ENCODE data around the gene SLC25A21.
"Not testable (repeated sequence)": the region's sequence is repeated elsewhere in the genome, so short reads cannot be mapped to it uniquely, and the experiment has no call there.

SLC25A21 gene

DNA sequence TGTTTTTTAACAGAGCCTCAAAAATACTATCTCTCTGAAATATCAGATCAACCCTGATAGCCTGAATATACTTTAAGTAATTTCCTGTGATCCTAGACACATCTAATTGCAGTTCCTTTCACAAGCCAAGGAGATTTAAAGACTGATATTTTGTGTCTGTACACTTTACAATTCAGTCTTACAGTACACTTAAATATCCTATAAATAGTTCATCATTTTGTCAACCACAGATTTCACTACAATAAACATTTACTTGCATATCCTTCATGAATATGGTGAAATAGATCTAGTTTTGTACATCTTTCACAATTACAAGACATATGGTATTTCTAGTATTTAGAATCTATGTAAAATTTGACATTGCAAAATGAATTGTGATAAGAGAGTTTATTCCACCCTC, 349.7 kb downstream of the SLC25A21 start:
- DNase-seq (ENCODE audit: low read depth), result no peak

DNA sequence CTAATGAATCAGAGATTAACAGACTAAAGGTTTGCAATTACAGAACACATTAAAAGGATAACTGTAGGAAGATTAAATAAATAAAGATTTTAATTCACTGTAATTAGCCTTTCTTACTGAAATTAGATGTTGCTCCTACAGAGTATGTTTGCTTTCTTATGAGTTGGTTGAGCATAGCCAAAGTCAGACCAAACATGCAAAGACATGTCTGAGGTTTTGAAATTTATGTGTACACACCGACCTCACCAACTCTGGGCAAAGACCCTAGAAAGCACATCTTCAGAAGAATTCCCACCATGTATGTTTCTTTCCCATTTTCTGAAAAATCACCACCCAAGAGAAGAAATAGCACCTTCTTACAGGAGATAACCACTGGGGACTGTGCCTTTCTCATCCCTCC, 351.5 kb downstream of the SLC25A21 start:
- DNase-seq (ENCODE audit: low read depth), result no peak

DNA sequence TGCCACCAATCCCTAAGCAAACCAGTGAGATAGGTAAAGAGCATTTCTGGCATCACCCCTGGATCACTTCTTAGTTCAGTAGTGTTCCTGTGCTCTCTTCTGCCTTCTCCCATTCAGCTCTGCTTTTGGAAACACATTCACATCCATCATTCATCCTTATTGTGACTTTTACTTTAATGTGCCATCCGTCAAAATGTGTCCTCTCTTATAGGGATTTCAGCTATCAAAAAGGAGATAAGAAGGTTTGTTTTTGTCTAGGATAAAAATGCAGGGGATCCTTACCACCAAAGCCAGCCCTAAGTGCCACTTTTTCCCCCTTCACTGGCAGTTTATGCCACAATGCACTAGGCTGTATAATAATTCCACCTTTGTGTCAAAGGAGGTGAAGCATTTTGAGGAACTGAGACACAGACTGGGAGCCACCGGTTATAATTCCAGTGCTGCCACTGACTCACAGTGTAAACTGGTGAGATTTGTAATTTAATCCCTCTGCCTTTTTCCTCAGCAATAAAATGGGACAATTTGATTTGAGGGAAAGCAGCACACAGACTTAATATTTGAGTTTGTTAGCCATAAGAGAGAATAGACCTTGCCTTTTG, 352.2 kb downstream of the SLC25A21 start:
- no peak for DNase-seq (ENCODE audit: low read depth)

DNA sequence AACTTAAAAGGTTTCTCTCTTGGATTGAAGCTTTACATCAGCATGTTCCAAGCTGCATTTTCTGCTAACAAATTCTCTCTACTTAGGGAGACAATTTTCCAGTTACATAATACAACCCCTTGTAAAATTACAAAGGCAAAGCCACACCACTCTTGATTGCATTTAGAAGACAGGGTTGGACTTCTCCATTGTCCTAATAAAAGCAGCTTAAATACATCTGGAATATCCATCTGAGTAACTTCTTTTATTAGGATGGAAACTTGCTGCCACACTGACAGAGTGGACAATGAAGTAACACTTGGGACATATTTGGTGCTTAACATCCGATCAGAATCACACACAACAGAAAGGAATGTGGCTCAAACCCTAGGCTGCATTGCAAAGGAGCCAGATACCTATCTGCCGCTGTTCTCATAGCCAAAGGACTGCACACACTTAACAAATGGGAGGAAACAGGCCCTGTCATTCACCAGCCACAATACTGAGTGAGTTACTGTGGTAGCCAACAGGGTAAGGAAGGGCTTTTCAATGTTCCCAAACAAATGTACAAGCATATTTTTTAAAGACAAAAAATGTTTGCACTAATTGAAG, 353.5 kb downstream of the SLC25A21 start:
- DNase-seq (ENCODE audit: low read depth), result no peak

DNA sequence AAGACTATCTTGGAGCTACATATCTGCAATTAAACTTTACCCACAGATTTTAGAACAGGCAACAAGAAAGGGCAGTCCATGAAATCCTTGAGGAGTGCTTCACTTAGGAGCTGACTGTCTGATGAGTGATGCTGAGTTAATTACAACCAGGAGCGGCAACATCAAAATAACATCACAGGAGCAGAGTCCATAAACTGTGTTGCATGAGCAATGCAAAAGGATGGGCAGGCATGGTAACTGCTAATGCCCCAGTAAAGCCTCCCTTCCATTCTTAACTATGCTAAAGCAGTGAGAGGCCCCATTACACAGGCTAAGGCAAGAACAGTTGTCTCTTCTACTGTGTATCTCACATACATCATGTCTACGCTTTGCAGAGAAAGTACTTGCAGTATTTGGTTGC, 354.2 kb downstream of the SLC25A21 start:
- DNase-seq (ENCODE audit: low read depth), result no peak

DNA sequence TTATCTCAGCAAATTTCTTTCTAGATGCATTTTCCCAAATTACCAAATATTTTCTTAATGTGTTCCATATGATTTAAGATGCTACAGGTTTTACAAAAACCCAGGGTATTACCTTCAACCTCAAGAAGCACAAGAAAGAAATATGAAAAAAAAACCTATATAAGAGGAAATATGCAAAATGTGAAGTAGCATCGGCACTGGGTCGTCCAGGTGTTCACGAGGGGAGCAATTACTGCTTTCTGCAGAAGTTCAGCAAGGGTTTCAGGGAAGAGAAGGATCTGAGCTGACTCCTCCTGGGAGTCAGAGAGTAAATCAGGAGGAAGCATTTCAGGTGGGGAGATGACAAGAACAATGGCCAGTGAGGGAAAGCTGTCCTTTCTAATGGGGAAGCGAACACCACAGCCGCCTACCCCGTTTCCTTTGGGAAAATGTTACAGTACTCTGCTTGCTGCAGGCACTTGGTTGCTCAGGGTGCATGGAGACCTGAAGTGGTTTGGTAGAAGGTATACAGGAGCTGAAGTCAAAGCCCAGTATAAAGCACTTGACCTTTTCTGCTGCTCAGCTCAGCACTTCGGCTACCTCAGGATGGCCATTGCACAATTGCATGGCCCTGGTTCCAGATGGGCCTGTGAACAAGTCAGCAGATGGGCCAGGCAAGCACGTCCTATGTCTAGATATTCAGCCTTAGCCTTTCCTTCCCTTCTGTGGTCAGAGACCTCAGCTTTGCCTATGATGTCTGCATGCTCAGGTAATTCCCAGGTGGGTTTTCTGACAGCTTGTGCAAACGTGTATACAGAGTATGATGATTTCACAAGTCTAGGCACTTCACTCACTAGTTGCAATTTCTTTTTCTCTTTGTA, 355.1 kb downstream of the SLC25A21 start:
- no peak for DNase-seq (ENCODE audit: low read depth)

DNA sequence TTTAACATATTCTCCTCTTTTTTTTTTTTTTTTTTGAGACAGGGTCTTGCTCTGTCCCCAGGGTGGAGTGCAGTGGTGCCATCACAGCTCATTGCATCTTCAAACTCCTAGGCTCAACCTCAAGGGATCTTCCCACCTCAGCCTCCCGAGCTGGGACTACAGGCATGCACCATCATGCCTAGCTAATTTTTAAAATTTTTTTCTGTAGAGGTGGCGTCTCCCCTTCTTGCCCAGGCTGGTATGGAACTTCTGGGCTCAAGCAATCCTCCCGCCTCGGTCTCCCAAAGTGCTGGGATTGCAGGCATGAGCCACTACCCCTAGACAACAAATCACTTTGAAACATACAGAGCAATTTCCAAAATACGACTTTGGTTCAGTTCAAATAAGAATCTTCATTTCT, 355.9 kb downstream of the SLC25A21 start:
- no peak for DNase-seq (ENCODE audit: low read depth)

DNA sequence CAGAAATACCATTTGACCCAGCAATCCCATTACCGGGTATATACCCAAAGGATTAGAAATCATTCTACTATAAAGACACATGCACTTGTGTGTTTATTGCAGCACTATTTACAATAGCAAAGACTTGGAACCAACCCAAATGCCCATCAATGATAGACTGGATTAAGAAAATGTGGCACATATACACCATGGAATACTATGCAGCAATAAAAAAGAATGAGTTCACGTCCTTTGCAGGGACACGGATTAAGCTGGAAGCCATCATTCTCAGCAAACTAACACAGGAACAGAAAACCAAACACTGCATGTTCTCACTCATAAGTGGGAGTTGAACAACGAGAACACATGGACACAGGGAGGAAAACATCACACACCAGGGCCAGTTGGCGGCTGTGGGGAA, 357.6 kb downstream of the SLC25A21 start:
- not testable (repeated sequence) for DNase-seq (ENCODE audit: low read depth)

DNA sequence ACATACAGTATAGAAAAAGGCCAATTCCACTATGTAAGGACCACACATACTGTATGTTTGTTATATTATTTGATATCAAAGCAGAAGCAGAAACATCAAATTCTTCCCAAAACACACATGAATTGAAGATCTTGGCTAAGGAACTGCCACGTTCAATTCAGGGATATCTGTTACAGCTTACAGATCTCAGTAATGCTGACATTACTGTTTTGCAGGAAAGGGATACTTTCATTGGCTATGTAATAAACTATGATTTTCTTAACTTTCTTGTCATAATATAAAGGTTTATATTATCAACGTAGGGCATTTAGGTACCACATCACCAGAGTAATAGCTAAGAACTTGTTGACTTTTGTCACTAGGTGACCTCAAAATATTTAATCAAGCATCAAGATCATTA, 362.2 kb downstream of the SLC25A21 start:
- DNase-seq (ENCODE audit: low read depth), result no peak

DNA sequence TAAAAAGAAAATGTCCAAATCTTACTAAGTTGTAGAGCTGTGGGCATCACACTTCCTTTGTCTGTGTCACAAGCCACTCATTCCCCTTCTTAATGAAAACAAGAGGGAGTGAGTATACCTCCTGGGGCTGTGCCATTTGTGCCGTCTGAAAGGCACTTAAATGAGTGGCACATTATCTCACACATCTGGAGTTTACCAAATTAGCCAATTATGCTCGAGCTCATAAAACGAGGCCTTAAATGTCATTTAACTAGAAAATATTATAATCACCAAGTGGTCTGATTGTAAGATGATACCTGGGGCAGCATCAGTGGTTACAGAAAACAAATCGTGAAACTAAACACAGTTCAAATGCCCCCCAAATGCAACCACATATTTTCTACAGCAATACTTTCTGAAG, 364.7 kb downstream of the SLC25A21 start:
- no peak for DNase-seq (ENCODE audit: low read depth)

DNA sequence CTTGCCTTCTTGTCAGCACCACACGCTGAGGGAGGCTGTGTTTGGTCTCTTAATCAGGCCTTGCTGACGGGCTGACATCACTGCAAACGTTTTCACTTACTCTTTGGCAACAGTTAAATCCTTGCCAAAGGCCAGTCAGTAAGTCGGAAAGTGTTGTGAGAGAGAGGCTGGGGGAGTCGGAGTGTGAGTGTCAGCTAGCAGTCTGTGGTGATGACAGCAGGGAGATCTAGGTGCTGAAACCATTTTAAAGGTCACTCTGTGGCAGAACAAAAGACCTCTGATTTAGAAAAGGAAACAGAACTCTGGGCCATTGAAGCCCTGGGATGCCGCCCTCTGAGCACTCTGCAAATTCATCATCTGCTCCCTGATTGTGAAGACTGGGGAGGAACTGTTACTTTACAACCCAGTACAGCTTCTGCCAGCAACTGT, 367.3 kb downstream of the SLC25A21 start:
- no peak for DNase-seq (ENCODE audit: low read depth)

DNA sequence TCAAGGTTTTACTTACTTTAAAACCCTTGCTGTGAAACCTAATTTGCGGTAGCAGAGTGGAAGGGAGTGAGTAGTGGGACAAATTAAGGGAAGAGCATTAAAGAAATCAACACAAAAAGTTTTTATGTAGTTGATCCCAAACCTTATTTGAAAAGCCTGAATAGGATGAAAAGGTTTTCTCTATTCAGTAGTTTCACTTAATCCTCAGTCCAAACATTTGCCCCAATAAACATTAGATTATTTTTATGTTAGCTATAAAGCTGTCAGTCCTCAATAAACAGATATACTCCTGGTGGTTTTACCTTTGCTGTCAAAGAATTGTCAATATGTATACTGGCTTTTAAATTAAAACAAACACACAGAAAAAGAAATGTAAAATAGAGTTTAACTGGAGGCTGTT, 374.8 kb downstream of the SLC25A21 start:
- no peak for DNase-seq (ENCODE audit: low read depth)

DNA sequence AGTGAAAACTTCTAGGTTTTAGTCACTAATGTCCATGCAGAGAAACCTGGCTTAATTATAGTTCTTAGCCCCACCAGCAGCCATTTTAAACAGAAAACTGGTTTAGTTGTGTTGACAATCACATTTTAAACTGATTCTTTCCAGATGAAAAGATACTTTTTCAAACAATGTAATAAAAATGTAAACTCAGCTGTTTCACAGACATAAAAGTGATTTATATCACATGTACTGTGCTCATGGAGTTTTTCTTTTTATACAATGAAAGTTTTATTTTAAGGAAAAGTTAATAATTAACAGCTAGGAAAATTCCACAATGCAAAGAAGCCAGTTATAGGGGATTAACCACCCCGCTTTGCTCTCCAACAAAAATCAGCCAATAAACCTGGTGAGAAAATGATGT, 381.0 kb downstream of the SLC25A21 start:
- DNase-seq (ENCODE audit: low read depth), result no peak

DNA sequence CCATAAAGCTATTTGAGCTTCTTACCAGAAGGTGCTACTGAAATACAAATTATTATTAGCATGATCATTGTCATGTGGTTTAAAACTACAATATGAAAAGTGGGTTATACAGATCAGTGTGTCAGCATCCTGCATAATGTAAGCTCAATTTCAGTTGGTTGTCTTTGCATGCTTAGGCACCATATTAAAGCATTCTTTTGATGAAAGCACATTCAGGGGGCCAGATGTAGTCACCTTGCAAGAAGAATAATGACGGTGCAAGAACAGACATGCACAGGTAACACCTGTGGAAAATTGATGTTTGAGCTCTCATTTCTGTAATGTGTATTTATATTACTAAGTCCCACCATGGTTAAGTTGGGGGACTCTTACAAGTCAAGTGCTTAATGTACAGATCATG, 386.9 kb downstream of the SLC25A21 start:
- DNase-seq (ENCODE audit: low read depth), result no peak

DNA sequence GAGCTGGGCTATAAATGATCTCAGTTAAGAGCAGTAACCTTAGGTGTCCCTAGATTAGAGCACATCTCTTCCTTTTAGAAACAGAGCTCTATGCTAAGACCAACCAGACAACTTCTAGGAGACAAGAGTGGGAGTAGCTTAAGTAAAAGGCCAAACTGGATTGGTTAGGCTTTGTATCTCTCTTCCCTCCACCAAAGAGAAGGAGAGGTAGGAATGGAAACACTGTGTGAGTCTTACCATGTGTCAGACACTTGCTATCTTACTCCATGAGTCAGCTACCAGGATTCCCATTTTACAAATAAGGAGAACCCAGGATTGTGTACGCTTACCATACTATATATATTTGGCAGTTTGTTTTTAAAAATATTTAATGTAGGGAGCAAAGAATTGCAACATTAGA, 387.9 kb downstream of the SLC25A21 start:
- DNase-seq (ENCODE audit: low read depth), result no peak

DNA sequence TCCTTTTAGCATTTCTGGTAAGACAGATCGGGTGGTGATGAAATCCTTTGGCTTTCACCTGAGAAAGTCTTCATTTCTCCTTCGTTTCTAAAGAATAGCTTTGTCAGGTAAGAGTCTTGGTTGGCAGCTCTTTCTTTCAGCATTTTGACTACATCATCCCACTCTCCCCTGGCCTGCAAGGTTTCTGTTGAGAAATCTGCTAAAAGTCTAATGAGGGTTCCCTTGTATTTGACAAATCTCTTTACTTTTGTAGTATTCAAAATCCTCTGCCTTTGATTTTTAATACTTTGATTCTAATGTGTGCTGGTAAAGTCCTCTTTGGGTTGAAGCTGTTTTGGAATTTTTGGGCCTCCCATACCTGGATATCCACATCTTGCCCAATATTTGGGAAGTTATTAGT, 390.5 kb downstream of the SLC25A21 start:
- no peak for DNase-seq (ENCODE audit: low read depth)

DNA sequence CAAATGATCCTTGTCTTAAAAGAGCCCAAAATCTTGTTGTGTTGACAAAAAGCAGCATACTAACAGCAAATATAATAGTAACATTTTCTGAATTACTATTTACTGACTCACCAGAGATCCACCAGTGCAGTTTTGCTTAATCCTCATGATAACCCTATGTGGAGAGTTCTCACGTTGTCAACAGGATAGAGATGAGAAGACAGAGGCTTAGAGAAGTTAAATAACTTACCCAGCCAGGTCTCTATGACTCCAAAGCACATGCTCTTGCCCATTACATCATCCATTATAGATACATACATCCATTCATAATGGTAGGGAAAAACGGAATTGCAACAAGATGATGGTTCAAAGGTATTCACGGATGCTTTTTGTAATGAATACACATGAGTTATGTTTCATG, 398.8 kb downstream of the SLC25A21 start:
- no peak for DNase-seq (ENCODE audit: low read depth)

DNA sequence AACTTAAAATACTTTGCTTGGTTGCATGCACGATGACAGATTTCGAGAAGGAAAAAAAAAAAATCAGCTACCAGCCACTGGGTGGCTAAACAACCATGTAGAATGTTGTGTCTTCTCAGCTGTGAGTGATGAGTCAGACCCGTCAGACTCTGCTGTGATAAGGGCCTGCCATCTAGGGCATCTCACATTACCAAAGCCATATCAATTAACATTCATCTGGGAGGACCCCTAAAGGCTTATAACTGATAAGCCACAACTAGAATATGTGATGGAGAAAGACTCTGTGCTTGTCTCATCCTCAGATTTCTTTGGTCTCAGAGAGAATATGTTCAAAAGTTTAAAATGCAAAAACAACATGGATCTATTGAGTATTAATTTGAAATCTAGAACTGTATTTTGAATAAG, 399.3 kb downstream of the SLC25A21 start:
- no peak for DNase-seq (ENCODE audit: low read depth)

DNA sequence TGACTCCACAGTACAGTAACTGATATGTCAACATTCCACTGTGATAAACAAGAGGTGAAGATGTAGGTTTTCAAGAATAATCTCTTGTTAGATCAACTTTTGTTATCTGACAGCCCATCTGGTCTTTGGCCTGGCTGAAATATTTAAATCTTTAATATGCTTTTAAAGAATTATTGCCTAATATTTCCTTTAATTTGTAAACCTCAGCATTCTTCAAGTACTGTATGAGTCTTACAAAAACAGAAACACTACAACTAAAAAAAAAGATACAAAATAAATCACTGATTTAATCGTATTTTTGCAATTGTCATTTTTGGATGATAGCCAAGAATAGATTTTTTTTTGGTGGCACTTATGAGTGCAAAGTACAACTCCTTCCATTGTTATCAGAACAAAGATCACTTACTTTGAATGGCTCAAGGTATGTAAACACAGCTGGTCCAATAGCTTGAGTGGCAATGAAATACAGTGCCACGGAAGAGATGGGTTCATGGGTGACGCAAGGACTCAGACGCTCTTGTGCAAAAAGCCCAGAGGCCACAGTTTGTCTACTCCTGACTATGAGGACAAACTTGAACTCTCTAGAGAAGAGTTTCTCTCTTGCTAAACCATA, 401.3 kb downstream of the SLC25A21 start:
- DNase-seq (ENCODE audit: low read depth), result no peak

DNA sequence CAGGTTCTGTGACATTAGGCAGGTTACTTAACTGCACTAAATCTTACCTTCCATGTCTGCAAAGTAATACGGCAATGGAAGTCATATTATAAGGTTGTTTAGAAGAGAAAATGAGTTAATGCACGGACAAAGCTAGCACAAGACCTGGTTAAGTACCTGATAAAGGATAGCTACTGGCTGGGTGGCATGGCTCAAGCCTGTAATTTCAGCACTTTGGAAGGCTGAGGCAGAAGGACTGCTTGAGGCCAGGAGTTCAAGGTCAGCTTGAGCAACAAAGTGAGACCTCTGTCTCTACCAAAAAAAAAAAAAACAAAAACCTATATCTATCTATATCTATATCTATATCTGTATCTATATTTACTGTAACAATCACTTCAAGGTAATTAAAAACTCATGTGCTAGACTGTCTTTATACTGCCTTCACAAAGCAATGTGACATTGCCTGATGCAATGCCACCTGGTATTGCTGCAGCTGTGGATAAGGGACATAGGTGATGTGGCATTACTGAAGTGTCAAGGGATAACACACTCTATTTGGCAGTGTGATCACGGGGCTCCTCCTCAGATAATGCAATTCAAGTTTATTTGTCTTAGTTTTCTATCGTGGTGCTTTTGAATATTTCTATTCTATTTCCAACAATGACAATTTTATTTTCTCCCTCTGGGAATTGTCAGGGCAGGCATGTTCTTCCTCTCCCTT, 403.6 kb downstream of the SLC25A21 start:
- no peak for DNase-seq (ENCODE audit: low read depth)

DNA sequence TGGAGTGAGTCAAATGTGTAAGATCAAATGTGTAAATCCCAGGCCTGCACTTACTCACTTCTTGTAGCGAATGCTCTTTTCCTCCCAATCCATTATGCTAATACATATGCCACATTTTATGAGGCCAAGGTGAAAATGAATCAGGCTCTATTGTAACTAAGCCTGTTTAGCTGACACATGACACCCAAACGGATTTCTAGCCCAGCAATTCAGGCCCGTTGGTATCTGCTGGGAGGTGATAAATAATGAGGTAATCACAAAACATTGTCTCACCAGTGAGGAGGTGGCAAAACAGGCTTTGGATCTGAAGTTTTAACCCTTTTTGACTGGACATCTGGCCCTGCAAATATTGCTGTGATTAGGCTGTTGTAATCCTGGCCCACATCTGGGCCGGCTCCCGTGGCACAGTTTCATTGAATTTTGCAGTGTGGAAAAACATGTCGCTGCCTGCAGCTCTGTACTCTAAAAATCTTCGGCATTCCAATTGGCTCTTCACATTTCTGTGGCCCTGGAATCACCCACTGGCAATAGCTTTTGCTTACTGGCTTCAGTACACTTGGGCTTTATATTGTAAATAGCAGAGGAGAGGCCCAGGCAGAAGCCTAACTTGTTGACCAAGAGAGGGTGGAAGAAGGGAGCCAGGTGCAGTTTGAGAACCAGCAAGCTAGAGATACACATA, 404.7 kb downstream of the SLC25A21 start:
- DNase-seq (ENCODE audit: low read depth), result no peak

DNA sequence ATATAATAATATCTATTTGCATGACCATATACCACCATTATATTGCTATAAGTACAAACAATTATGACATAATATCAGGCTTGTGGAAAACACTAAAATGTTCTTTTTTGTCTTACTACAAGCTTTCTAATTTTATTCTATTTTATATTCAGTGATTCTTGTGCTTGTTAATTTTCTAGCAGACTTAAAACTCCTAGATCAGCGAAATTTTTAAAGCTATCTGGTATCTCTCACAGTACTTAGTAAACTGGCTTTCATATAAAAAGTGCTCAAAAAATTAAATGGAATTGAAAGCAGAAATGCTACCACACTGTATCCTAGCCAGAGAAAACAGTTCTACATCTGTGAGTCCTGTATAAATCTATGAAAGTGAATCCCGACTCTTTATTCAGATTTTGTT, 405.4 kb downstream of the SLC25A21 start:
- no peak for DNase-seq (ENCODE audit: low read depth)
